Effector memory CD4-positive, alpha-beta T cell (primary cell): ENCODE measurements around the gene LLGL1.

Experiments used
- DNase-seq, 3 donors: peaks; one replicate each; pipeline ENCODE4 v3.0.0-alpha.2; 2020
- H3K27ac ChIP-seq: 2 replicates; pipeline ENCODE4 v1.7.0; 2013; ENCODE audit warnings: mild to moderate bottlenecking, low read length, moderate library complexity; ENCODE audit not compliant: insufficient read depth, poor library complexity, severe bottlenecking
- H3K27me3 ChIP-seq: replicated peaks from 2 replicates; pipeline ENCODE4 v1.7.0; 2013; ENCODE audit warnings: mild to moderate bottlenecking, low read length; ENCODE audit not compliant: insufficient read depth, control insufficient read depth, poor library complexity, severe bottlenecking
- H3K36me3 ChIP-seq: 2 replicates; pipeline ENCODE4 v1.7.0; 2013; ENCODE audit warnings: mild to moderate bottlenecking, low read length, moderate library complexity; ENCODE audit not compliant: control insufficient read depth, insufficient read depth
- H3K4me1 ChIP-seq: 2 replicates; pipeline ENCODE4 v1.7.0; 2013; ENCODE audit warnings: low read length, mild to moderate bottlenecking; ENCODE audit not compliant: control insufficient read depth, insufficient read depth, poor library complexity, severe bottlenecking
- H3K4me3 ChIP-seq: 2 replicates; pipeline ENCODE4 v1.7.0; 2013; ENCODE audit warnings: low read length, low read depth, mild to moderate bottlenecking; ENCODE audit not compliant: insufficient read depth, poor library complexity, severe bottlenecking
- H3K9me3 ChIP-seq: 2 replicates; pipeline ENCODE4 v1.7.0; 2013; ENCODE audit warnings: mild to moderate bottlenecking, low read length, moderate library complexity; ENCODE audit not compliant: control insufficient read depth

The LLGL1 gene

GRCh38 chr17:18191236-18191667 is 34.2 kb upstream of the LLGL1 start:
- Histone ChIP-seq H3K4me3 (no peak overlapping the region), H3K9me3 (no peaks in the 10 kb centered on the region), H3K4me1 (peaks cover 34% of the 10 kb centered on the region), H3K27ac (no peak overlapping the region), H3K27me3 (no peaks in the 10 kb centered on the region), H3K36me3 (peaks cover 21% of the 10 kb centered on the region)
- no peak for DNase-seq

GRCh38 chr17:18191967-18192366 is 33.5 kb upstream of the LLGL1 start:
- no peaks in the 10 kb centered on the region for H3K9me3 ChIP-seq
- no peaks in the 10 kb centered on the region for H3K27me3 ChIP-seq
- no peak for DNase-seq
- no peak overlapping the region for H3K4me3 ChIP-seq
- peaks cover 27% of the 10 kb centered on the region for H3K4me1 ChIP-seq
- H3K36me3 ChIP-seq, result peaks cover 22% of the 10 kb centered on the region
- no peak overlapping the region for H3K27ac ChIP-seq

- Histone ChIP-seq H3K27ac (no peak overlapping the region), H3K36me3 (peaks cover 37% of the 10 kb centered on the region), H3K9me3 (no peaks in the 10 kb centered on the region), H3K4me3 (no peak overlapping the region), H3K4me1 (peaks cover 9% of the 10 kb centered on the region), H3K27me3 (no peaks in the 10 kb centered on the region)
- DNase-seq, result no peak
Observed at GRCh38 chr17:18194394-18194793, 31.0 kb upstream of the LLGL1 start.

- Histone ChIP-seq H3K27ac (no peak overlapping the region), H3K9me3 (no peaks in the 10 kb centered on the region), H3K27me3 (no peaks in the 10 kb centered on the region), H3K4me1 (peaks cover 7% of the 10 kb centered on the region), H3K36me3 (peaks cover 34% of the 10 kb centered on the region), H3K4me3 (no peak overlapping the region)
- DNase-seq, result no peak
Observed at GRCh38 chr17:18194804-18195203, 30.6 kb upstream of the LLGL1 start.

GRCh38 chr17:18195246-18195645 is 30.2 kb upstream of the LLGL1 start:
- Histone ChIP-seq H3K27me3 (no peaks in the 10 kb centered on the region), H3K4me1 (peaks cover 4% of the 10 kb centered on the region), H3K4me3 (no peak overlapping the region), H3K27ac (no peak overlapping the region), H3K36me3 (peaks cover 34% of the 10 kb centered on the region), H3K9me3 (no peaks in the 10 kb centered on the region)
- no peak for DNase-seq

- no peaks in the 10 kb centered on the region for H3K9me3 ChIP-seq
- H3K4me1 ChIP-seq, result peaks cover 4% of the 10 kb centered on the region
- no peak overlapping the region for H3K27ac ChIP-seq
- no peak overlapping the region for H3K4me3 ChIP-seq
- no peak for DNase-seq
- no peaks in the 10 kb centered on the region for H3K27me3 ChIP-seq
- peaks cover 46% of the 10 kb centered on the region for H3K36me3 ChIP-seq
Observed at GRCh38 chr17:18197535-18198194, 27.8 kb upstream of the LLGL1 start.

GRCh38 chr17:18198530-18198929 is 26.9 kb upstream of the LLGL1 start:
- Histone ChIP-seq H3K36me3 (peaks cover 48% of the 10 kb centered on the region), H3K9me3 (no peaks in the 10 kb centered on the region), H3K4me3 (no peak overlapping the region), H3K4me1 (peaks cover 4% of the 10 kb centered on the region), H3K27ac (no peak overlapping the region), H3K27me3 (no peaks in the 10 kb centered on the region)
- no peak for DNase-seq

- H3K27me3 ChIP-seq, result no peaks in the 10 kb centered on the region
- DNase-seq, result no peak
- H3K9me3 ChIP-seq, result no peaks in the 10 kb centered on the region
- peaks cover 53% of the 10 kb centered on the region for H3K36me3 ChIP-seq
- H3K27ac ChIP-seq, result no peak overlapping the region
- no peak overlapping the region for H3K4me3 ChIP-seq
- peaks cover 4% of the 10 kb centered on the region for H3K4me1 ChIP-seq
Observed at GRCh38 chr17:18201108-18201507, 24.3 kb upstream of the LLGL1 start.

GRCh38 chr17:18203308-18203707 is 22.1 kb upstream of the LLGL1 start:
- DNase-seq, result no peak
- Histone ChIP-seq H3K27ac (no peak overlapping the region), H3K27me3 (no peaks in the 10 kb centered on the region), H3K4me3 (no peak overlapping the region), H3K4me1 (peaks cover 4% of the 10 kb centered on the region), H3K9me3 (no peaks in the 10 kb centered on the region), H3K36me3 (peaks cover 61% of the 10 kb centered on the region)

- Histone ChIP-seq H3K27ac (no peak overlapping the region), H3K4me1 (no peaks in the 10 kb centered on the region), H3K4me3 (no peak overlapping the region), H3K9me3 (no peaks in the 10 kb centered on the region), H3K27me3 (no peaks in the 10 kb centered on the region), H3K36me3 (peaks cover 65% of the 10 kb centered on the region)
- no peak for DNase-seq
Observed at GRCh38 chr17:18205861-18206260, 19.6 kb upstream of the LLGL1 start.
